ENCODE data around the gene LAMC2.
A peak's percentile ranks its signal among the peaks of the same experiment; 100 is the strongest.

Gene LAMC2

DNA sequence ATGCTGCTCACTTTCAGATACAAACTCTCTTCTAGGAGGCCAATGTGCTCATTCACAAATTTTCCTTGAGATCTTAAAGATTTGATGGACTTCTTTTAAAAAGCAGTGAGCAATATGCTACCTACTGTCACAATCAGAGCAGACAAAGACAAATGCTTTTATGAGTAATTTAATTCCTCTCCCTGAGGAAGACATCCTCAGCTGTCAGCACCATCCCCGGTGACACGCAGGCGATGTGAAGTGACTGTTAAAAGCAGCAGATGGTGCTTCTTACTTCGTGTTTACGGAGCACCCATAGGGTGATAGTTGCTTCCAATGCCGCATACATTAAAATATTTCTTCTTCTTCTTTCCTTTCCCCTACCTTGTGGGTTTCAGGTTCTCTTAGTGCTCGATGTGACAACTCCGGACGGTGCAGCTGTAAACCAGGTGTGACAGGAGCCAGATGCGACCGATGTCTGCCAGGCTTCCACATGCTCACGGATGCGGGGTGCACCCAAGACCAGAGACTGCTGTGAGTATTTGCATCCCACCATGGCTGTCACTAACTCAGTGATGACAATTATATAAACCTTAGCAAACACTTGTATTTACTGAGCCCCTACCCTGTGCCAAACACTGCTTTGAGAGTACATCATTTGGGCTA, 29.1 kb downstream of the LAMC2 start:
- no peak for DNase-seq

DNA sequence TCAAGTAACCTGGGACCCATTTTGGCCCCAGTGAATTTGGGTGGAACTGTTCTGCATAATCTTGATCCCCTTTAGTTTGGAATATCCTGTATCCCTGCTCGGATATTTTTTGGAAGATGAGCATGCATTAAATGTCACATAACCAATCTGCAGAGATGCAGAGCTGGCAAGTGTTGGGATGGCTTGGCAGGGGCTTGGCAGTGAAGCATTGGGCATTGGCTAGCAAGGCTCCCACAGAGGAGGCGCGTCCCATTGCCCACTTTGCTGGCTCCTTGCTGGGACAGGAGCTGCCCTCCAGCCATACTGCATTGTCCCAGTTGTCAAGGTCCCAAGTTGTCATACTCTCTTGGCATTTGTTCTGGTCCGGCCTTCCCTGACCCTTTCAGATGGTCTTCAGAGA, 29.9 kb downstream of the LAMC2 start:
- no peak for DNase-seq

GRCh38 chr1:183218027-183218618, 32.1 kb downstream of the LAMC2 start:
- no peak for DNase-seq

- peak; percentile 12 for DNase-seq
These were observed 33.0 kb downstream of the LAMC2 start for GRCh38 chr1:183218971-183219615.

DNA sequence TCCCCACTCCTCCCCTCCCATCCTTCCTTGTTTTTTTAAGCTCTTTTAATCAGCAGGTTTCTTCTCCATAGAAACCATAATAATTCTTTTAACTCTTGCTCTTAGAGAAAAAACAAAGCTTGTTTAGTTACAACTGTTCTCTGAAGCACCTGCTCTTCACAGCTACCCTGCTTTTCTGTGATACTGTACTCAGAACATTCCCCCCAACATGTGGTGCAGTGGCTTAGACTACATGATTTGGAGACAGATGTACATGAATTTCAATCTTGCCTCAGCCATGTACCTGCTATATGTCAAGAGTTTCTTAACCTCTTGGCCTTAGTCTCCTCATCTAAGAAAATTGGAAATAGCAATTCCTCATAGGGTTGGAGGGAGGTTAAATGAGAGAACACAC, 33.5 kb downstream of the LAMC2 start:
- DNase-seq, result no peak

DNA sequence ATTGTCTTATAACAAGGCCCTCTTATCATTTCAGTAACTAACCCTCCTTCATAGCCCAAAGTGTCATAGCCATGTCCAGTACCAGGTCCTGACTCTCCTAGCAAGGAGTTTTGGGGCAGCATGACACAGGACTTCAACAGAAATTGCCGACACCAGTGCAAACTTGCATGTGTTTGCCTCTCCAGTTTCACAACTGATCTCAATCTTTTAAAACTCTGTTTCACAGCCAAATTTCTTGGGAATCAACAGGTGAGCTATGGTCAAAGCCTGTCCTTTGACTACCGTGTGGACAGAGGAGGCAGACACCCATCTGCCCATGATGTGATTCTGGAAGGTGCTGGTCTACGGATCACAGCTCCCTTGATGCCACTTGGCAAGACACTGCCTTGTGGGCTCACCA, 36.8 kb downstream of the LAMC2 start:
- no peak for DNase-seq

DNA sequence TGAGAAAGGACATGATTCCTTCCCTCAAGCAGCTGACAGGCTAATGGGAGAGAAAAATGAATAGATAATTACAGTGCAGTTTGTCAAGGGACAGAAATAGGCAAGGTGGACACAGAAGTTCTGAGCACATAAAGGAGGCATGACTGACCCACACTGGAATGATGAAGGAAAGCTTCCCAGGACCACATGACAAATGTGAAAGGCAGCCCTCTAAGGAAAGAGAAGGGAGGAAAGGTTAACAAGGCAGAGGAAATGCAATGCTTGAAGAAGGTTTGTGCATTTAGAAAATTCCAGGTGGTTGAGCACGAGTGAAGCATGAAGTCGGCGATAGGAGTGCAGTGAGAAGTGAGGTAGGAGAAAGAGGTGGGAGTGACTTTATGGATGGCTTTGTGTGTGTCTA, 37.4 kb downstream of the LAMC2 start:
- no peak for DNase-seq

DNA sequence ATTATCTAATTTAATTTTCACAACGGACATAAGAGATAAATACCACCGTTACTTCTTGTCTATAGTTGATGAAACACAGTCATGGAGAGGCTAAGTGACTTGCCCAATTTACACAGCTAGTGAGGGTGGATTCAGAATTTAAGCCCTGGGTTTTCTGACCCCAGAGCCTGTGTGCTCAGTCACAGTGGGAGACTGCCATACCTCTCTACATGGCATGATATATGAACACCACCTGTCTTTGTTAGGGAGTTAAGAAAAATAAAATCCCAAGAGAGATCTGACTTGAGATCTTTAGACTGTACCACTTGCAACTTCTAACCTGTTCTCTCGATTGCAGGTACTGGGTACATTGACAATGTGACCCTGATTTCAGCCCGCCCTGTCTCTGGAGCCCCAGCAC, 40.3 kb downstream of the LAMC2 start:
- no peak for DNase-seq

DNA sequence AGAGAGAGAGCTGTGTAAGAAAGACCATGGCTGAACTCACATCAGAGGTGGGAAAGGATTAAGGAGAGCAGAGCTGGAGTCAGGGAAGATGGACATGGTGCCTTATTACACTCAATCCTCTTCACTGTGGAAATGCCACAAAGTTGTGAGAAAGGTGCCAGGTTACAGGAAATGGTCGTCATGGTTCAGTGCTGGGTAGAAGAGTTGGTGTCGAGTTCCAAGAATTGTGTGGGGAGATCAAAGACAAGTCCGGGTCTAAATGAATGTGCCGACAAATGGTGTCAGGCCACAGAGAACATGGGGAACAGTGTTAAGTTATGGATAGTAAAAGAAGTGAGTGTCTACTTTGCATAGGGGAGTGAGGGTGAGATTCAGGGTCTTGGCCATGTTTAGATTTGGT, 40.9 kb downstream of the LAMC2 start:
- no peak for DNase-seq

- DNase-seq, result no peak
These were observed 41.6 kb downstream of the LAMC2 start for GRCh38 chr1:183227422-183228346.

- DNase-seq, result no peak
These were observed 42.5 kb downstream of the LAMC2 start for GRCh38 chr1:183228347-183229220.

- no peak for DNase-seq
These were observed 44.3 kb downstream of the LAMC2 start for GRCh38 chr1:183230413-183230812.

DNA sequence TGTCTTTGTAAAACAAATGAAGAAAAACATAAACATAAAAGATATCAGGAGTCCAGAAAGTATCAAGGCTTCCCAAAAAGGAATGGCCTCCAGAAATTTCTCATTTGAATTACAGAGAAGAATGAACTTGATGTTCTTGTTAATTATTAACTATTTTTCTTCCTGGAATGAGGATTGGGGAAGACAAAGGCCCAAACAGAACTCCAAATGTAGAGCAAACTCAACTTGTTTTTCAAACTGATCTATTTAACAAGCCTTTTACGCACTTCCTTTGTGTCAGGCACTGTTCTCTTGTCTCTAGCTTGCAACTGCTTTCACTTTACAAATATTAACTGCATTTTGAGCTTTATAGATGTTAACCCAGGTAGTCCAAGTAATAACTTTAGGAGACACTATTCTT, 45.5 kb downstream of the LAMC2 start:
- no peak for DNase-seq

GRCh38 chr1:183233113-183233512, 47.0 kb downstream of the LAMC2 start:
- DNase-seq, result no peak

DNA sequence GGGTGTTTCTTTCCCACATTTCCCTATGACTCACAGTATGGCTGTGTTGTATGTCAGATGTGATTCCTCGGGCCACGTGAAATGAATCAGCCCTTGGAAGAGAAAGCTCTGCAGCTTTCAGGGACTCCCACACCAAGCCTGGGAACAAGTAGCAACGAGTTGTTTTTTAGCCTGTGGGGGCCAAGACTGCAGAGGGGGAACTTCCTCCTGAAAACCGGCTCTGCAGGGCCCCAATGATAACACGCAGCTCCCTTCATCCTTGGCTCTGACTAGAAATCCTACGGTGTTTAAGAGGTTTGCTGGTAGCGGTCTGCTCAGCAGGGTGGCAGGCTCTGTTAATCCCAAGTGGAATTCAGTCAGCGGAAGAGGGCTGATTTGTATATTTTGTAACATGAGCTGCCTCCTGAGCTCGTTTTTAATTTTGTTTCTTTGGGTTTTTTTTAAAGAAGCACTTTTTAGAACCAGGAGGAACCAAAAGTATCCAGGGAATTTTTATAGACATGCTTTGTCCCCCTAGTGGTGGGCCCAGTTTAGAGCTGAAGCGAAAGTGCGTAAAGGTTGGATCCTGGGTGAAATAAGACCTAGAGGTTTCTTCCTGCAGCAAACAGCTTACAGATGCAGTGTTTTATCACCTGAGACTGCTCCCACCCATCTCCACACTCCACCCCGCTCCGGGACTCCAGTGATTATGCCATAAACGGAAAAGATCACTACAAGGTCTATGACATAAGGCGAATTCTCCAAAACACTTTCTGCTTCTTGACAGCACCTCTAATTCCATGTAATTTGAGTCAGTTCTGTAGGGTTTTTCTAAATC, 48.8 kb downstream of the LAMC2 start:
- no peak for DNase-seq

DNA sequence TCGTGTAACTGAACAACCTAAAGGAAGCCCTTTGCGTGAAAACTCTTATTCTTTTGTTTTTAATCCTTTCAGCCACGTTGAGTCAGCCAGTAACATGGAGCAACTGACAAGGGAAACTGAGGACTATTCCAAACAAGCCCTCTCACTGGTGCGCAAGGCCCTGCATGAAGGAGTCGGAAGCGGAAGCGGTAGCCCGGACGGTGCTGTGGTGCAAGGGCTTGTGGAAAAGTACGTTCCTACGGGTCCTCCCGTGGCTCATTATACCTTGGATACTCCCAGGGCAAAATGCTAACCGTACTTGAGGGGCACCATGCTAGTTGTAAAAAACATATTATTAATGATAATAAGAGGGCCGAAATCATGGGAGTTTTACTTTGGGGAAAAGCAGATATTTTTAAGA, 49.4 kb downstream of the LAMC2 start:
- no peak for DNase-seq

GRCh38 chr1:183236158-183236725, 50.2 kb downstream of the LAMC2 start:
- DNase-seq, result no peak

DNA sequence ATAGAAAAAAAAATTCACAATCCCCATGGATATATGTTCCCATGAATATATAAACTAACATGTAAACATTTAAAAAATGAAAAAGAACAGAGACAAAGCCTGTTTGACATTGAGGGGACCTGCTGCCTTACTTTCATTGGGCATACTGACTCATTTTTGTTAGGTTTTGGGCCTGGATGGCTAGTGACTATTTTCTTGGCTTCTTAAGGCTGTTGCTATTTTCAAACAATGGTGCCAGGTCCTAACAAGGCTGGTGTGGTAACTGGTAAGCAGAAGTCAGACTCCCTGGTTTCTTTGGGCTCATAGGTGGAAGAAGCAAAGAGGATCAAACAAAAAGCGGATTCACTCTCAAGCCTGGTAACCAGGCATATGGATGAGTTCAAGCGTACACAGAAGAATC, 51.0 kb downstream of the LAMC2 start:
- no peak for DNase-seq

GRCh38 chr1:183238071-183238470, 52.0 kb downstream of the LAMC2 start:
- DNase-seq, result no peak

DNA sequence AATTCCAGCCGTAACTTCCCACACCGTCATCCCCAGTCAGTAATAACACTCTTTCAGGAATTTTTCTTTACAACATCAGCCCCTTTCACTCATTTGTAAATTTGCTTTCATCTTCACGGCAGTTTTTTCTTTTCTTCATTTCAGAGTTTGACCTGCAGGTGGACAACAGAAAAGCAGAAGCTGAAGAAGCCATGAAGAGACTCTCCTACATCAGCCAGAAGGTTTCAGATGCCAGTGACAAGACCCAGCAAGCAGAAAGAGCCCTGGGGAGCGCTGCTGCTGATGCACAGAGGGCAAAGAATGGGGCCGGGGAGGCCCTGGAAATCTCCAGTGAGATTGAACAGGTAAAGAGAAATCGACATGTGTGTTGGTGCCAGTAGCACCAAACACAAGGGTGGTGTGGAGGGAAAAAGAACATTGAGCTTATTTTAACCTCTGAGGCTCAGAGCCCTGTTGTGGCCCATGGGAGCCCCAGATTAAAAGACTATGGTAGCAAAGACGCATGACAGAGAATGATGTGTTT, 53.2 kb downstream of the LAMC2 start:
- DNase-seq, result no peak
